ENCODE measurements around the gene SCN1A.

SCN1A gene

GRCh38 chr2:166157578-166157977 lies 29.8 kb upstream of the SCN1A start:
- no peak for TF ChIP-seq CTCF (IDR thresholded peaks at IDR 0.05)

- TF ChIP-seq CTCF (IDR thresholded peaks at IDR 0.05), result no peak
Measured at GRCh38 chr2:166156985-166157490, 29.2 kb upstream of the SCN1A start.

- no peak for TF ChIP-seq CTCF (IDR thresholded peaks at IDR 0.05)
Measured at GRCh38 chr2:166155589-166155988, 27.8 kb upstream of the SCN1A start.

- TF ChIP-seq CTCF (IDR thresholded peaks at IDR 0.05), result no peak
Measured at GRCh38 chr2:166154685-166155338, 27.0 kb upstream of the SCN1A start.

DNA sequence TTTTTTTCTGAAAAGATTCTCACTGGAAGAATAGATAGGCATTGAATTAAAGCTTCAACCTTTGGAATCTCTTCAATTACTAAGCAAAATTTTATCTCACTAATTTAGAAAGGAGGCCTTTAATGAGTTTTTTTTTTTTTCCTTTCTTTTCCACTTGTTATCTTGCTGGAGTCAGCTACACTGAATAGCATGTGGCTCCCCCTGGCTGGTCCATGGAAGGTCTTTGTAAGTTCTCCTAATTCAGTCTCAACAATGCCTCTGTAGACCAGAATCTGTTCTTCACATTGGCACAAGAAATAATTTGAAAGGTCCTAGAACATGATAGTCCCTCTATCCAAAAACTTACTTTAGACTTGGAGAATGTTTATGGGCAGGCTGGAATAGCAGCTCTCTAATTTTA lies 24.2 kb upstream of the SCN1A start:
- no peak for TF ChIP-seq CTCF (IDR thresholded peaks at IDR 0.05)

GRCh38 chr2:166148500-166149400 lies 20.9 kb upstream of the SCN1A start:
- TF ChIP-seq CTCF (IDR thresholded peaks at IDR 0.05), result no peak

- no peak for TF ChIP-seq CTCF (IDR thresholded peaks at IDR 0.05)
Measured at GRCh38 chr2:166147883-166148282, 20.1 kb upstream of the SCN1A start.

Measured in LNCAP (cell line).